ENCODE results near the gene HOXA9.

The HOXA9 gene

DNA sequence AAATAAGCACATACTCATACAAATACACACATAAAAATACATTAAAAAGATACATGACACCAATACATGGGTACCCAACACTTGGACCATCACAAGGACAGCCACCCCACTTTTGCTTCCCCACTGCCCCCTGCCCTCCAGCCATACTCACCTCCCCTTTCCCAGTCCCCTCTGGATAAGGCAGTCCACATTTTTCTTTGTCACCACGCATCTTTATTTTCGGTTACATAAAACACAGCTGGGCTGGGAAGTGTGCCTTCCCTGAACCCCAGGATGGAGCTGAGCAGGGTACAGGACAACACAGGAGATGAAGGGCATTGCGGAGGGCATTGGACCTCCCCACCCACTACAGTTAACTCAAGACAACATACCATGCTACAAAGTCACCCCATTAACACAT is 11.8 kb downstream of the HOXA9 start:
- DNase-seq (ENCODE audit: low read depth in 2 of 2), result no peak

DNA sequence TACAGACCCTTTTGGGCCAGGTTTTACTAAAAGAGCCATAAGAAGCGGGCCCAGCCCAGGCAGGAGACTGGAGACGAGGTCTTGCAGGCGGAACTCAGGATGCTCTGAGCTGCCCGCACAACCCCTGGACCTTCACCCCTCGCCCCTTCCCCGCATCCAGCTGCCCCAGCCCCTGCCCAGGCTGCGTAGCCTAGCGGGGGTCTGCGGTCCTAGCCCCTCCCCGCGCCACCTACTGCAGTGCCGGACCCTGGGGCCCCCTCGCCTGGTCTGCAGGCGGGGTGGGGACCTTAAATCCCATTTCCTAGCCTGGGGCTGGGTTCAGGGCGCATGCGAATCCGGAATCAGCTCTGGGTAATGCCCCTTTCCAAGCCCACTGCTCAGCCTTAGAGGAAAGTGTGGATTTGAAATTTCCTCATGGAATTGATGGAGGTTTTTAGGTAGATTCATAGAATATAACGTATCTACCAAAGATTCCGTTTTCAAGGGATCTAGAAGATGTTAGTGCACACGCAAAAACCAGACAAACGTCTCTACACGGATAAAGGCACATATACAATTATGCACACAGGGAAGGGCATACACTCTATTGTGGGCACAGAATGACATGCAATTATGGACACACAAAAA is 12.4 kb downstream of the HOXA9 start:
- no peak for DNase-seq (ENCODE audit: low read depth in 2 of 2)

DNA sequence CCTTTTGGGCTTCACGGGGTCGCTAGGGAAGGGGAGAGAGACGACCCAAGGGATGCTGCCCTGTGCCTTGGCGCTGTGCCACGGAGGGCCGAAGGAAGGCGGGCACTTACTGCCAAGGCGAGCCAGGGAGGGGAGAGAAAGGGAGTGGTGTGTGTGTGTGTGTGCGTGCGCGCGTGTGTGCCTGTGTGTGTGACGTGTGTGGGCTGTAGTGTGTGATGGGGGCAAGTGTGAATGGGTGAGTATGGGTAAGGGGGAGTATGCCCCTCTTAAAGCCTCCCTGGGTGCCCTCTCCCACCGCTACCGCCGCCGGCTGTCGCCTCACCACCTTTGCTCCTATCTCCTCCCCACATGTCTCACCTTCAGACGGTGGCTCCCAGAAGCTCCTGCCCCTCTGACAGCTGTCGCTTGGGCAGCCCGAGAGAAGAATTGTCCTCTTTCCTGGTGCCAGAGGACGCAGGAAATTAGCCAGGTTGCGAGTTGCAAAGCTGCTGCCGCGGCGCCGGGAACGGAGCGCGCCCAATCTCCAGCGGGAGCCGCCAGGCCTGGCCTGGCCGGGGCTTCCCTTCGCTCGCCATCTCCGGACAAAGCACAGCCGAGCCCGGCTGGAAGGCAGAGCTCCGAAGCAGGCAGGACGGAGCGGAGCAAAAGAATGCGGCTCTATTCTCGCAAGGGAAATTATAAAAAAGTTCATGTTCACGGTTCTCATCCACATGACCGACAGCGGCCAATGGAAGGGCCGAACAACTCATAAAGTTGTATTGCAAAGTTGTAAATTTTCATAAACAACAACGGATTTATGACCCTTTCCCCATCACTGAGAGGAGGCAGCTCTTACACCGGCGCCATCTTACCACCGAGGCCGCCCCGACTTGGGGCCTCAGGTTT is 13.2 kb downstream of the HOXA9 start, which contains the start of gene HOXA3:
TSS of gene HOXA3 (minus strand) at position 653 of the 885 bp plus-strand sequence. CDS start 41,943 bp downstream, outside the sequence.
- DNase-seq (ENCODE audit: low read depth in 2 of 2), result no peak

DNA sequence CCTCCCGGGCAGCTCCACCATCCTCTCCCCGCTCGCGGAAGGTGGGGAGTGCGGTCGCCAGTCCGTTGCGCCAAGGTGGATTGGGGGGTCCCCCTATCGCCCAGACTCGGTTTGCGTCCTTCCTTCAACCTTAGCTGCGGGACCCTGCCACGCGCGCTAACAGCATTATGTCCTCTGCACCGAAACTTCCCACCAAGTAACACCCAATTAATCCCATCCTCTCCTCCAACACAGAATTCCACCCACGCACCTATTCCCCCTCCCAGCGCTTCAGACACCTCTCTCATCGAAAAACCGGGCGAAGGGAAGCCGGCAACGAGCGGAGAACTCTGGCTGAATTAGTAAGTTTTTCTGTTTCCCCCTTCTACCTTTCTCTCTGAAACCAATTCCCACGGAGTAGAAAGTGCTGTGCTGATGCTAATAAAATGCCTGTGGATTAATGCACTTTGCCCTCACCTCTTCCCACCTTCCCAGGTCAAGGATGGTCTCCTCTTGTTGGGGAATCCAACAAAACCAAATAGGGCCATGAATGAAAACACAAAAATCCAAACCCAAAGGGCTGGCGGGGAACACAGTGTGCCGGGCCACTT is 13.9 kb downstream of the HOXA9 start:
- DNase-seq (ENCODE audit: low read depth in 2 of 2), result no peak

DNA sequence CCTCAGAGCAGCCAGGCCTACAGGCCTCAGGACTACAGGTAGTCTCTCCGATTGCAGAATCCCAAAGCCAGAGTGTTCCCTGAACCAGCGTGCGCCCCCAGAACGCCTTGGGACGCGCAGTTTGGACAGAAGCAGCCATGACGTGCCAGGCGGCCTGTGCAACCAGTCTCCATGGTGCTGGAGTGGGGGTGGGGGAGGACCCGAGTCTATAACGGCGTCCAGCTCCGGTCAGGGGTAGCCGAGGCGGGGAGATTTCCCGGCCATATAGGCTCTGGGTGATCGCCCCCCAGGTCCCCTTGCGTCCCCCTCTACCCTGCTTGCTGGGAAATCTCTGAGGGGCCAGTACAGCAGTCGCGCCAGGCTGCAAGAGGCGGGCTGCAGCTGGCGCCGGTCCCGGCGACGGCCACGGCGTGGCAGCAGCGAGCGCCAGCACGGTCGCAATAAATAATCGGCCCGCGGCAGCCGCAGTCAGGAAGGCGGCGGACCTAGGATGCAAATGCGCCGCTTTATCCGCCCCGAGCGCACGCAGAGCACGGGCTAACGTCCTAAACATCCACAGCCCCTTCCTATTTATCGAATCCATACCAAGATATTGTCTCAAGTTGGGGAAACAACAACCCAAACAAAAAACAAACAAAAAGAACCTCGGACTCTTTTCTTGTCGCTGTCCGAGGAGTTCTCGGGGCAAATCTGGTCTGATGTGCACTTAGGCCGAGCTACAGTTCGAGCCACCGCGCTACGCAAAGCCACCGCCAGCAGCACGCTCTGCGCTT is 14.6 kb downstream of the HOXA9 start:
- peak; percentile 21 to 42 for DNase-seq (ENCODE audit: low read depth in 2 of 2)

DNA sequence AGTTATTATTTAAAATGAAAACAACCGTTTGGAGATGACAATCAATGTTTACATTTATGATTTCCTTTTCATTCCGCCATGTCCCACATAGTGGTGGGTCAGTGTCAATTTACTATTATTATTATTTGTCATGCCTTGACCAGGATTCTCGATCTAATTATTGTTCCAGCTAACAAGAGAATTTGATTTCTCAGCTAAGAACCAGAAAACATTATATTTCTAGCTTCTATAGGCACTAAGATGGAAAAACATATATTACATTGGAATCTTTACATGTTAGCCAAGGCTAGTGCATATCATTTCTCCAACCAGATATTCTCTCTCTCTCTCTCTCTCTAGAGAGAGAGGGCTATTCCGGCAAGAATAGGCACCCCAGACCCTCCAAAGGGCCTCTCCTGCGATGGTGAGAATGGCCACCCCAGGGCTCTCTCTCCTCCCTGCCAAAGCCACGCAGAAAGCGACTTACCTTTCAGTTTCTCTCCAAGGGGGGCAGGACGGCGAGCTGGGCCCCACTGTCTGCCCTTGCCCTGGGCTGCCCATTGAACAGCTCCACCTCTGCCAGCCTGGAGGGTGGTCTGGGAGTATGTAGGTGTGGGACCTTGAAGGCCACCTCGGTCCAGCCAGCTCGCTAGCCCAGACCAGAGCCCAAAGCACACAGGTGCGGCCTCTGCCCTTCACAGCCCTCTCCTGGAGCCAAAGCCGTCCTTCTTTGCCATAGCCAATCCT is 15.3 kb downstream of the HOXA9 start:
- no peak for DNase-seq (ENCODE audit: low read depth in 2 of 2)

DNA sequence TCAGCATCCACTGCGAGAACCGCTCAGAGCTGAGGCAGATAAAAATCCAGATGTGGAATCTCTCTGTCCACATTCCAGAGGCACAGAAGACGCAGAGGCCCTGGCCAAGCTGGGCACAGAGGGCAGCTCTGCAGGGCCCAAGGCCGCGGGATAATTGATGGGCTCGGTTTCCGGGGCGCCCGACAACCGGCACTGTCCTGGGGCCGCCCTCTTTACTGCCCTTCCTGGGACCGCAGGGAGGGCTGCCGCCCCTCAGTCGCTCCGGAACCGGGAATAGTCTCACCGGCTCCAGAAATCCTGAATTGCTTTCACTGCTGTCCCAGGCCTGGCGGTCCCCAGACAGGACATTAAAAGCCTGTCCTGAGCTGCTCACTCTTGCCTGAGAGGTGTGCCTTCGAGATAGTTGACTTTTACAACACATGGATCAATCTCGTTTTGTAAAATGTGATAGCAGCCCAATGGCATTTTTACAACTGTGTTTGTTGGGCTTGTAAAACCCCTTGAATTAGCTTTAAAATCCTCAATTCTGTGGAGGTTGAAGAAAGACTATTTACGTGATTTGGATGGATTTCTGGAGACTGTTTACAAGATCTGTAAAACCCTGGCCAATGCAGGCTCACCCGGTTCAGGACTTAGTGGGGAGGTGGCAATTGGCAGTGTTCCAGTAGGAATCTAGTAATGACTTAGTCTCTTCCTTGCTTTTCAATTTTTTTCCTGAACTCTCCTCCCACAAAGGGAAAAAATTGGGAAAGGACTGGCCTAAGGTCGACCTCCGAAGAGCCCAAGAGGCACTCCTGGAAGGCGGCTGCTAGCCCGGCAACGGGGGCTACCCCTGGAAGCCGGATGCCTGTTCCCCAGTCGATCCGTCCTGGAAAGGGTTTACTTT is 16.3 kb downstream of the HOXA9 start:
- no peak for DNase-seq (ENCODE audit: low read depth in 2 of 2)

DNA sequence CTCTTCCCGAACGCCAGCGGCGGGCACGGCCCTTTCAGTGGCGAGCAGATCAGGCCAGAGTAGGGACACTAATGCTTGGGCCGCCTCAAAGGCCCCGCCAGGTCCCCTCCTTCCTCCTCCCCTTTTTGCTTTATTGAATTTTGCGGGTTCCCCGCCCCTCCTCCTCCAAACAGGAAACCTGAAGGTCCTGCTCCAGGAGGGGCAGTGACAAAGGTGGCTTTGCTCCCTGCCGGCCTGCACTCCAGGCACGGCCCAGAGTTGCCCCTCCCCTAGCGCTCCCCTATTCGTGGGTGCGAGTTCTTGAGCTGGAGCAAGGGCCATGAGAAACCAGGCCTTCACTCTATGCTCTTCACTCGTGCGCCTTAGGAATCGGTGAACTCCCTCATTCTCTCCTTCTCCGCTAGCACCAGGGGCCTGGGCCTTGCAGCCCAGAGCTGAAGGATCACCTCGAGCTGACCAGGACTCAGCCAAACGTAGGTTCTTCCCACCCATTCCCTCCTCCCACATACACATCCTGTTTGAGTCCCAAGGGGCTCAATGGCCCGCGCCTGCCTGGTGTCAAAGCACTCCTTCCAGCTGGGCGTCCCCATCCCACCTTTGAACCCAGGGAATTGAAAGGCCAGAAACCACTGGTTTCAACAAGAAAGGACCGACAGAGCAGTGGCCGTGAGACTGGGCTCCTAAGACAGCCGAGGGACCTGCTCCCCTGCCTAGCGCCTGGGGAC is 17.1 kb downstream of the HOXA9 start:
- DNase-seq (ENCODE audit: low read depth in 2 of 2), result no peak

DNA sequence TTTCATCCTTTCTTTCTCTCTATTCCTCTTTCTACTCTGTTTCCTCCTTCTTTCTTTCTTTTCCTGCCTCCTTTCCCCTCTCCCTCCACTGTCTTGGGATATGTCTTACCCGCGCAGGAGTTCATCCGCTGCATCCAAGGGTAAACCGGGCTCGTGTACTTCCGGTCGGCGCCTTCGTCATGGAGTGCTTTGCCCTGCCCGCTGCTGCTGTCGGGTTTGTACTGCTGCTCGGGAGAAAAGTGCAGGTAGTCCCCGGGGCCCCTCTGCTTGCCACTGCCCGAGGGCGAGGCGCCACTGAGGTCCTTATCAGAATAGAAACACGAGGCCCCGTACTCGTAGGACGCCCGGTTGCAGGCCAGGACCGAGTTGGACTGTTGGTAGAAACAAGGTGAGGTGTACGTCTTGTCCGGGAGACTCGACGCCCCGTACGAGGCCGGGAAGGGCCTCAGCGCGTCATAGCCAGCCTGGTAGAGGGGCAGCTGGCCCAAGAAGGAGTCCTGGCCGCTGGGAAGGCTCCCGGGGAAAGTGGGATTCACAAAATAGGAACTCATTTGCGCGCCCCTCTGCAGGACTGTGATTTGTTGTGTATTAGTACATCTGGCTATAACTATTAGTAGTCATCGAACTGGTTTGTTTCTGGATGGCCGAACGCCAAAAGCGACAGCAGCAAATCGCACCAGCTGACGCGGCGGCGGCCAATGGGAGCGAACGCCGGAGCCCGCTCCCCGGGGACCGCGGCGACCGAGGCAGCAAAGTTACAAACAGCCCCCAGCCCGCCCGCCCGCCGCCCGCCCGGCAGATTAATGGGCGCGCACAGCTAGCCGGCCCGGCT is 17.9 kb downstream of the HOXA9 start, which contains the start of gene HOXA6:
TSS of gene HOXA6 (minus strand) at position 576 of the 832 bp plus-strand sequence. CDS start at position 551, 25 bp downstream.
- no peak for DNase-seq (ENCODE audit: low read depth in 2 of 2)

DNA sequence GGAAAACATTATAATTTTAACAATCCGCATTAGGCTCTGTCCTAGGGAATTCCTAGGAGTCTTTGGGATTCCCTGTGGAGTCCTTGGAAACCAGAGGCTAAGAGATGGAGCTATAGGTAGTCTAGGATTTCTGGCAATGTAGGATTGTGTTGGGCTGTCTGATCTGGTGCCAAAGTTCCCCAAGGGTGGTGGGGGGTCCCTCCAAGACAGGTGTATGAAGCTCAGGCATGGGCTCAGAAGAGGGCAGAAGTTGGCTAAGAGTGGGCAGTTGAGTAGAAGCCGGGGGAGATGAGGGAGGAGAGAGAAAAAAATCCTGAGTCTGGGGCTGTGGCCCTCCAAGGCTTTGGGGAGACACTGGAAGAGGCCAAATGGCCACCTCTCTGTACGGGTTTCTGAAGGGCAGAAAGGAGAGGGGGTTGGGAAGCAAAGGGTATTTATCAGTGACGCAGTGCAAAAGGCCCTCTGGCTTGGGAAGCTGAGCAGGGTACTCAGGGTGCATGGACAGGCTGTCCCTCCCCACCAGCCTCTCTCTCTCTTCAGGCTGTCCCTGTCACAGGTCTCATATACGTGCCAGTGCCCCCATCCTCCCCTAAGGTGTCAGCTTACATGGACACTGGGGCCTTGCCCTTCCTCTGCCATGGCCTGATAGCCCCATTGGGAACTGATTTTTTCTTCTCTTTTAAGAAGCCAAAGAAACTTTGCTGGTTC is 18.7 kb downstream of the HOXA9 start:
- DNase-seq (ENCODE audit: low read depth in 2 of 2), result no peak

DNA sequence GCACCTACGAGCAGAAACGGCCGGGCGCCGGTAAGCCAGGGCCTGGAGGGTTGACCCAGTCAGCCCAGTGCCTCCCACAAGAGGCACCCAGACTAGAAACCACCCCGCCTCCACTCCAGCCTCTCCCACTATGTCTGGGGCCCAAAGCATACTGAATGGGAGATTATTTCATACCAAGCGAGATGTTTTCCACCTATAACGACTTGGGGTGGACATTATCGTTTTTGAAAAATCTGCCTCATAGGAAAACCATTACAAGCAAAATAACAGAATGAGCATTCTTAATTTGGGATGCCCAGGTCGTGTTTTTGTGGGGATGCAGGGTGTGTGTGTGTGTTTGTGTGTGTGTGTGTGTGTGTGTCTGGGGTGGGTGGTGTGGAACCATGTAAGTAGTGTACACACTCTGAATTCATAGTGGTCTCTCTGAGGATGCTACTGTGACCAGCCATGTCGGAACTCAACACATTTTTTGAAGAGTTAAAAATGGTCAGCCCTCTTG is 19.4 kb downstream of the HOXA9 start:
- DNase-seq (ENCODE audit: low read depth in 2 of 2), result no peak

DNA sequence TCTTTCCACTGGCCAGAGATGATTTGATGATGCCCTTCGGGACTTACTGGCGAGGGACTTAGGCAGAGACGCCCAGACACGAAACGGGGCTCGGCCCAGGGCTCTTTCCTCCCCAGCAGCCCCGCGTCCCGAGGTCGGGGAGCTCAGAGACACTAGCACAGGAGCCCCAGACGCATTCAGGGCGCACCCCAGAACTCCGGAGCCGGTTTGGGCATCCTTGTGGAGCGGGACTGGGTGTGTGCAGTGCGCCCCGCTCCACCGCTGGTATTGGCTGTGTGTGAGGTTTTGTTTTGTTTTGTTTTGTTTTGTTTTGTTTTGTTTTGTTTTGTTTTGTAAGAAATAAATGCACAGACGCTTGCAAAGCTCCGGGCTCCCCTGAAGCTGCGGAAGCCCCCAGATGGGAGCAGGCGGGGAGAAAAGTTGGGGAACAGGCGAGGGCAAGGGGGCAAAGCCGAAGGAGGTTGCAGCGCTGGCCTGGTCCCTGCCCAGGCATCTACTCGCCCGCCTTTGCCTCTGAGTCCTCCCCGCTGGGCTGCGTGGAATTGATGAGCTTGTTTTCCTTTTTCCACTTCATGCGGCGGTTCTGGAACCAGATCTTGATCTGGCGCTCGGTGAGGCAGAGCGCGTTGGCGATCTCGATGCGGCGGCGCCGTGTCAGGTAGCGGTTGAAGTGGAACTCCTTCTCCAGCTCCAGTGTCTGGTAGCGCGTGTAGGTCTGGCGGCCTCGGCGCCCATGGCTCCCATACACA is 20.0 kb downstream of the HOXA9 start:
- DNase-seq (ENCODE audit: low read depth in 2 of 2), result no peak

DNA sequence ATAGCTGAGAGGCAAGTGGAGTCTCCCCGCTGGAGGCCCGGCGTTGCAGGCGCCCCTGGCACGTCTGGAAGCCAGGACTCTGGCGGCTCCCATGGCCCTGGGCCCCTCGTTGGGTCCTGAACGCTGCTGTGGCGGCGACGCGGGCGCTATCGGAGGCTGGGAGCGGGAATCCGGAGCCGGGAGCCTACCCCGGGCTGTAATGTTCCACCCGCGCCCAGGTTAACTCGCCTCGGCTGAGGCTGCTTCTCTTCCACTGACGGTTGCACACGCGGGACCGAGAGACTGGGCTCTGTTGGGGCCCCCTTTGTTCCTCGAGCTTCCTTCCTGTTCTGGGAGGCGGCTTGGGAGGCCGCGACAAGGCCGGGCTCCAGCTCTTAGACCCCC is 20.6 kb downstream of the HOXA9 start:
- no peak for DNase-seq (ENCODE audit: low read depth in 2 of 2)

DNA sequence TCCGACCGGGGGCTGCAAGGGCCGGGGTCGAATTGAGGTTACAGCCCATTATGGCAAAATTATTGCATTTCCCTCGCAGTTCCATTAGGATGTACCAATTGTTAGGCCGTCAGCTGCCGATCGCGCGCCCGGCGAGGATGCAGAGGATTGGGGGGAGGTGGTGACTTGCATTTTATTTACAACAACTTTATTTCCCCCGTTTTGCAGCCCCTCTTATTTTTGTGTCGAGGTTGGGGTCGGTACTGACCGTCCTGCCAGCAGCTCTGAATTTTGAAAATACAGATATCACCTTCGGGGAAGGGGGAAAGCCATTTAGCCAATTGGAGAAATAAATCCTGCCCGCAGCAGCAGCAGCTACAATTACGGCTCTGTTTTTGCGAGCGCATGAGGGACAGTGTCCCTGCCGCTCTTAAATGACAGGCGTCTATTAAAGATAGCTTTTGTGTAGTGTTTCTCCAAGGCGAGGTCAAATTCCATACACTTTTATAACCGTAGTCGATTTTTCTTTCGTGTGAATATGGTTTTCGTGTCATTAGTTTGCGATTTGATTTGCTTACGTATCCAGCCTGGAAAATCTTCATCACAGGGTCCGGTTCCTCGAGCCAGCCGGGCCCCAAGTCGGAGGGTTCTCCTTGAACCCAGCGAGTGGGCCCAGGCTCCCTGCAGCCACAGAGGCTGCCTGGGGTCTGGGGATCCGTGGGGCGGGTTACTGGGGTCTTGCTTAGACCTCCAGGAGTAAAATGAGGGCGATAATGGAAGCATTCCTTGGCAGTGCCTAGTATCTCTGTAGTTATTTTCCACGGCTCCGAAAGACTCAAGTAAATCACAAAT is 21.2 kb downstream of the HOXA9 start:
- DNase-seq (ENCODE audit: low read depth in 2 of 2), result no peak

DNA sequence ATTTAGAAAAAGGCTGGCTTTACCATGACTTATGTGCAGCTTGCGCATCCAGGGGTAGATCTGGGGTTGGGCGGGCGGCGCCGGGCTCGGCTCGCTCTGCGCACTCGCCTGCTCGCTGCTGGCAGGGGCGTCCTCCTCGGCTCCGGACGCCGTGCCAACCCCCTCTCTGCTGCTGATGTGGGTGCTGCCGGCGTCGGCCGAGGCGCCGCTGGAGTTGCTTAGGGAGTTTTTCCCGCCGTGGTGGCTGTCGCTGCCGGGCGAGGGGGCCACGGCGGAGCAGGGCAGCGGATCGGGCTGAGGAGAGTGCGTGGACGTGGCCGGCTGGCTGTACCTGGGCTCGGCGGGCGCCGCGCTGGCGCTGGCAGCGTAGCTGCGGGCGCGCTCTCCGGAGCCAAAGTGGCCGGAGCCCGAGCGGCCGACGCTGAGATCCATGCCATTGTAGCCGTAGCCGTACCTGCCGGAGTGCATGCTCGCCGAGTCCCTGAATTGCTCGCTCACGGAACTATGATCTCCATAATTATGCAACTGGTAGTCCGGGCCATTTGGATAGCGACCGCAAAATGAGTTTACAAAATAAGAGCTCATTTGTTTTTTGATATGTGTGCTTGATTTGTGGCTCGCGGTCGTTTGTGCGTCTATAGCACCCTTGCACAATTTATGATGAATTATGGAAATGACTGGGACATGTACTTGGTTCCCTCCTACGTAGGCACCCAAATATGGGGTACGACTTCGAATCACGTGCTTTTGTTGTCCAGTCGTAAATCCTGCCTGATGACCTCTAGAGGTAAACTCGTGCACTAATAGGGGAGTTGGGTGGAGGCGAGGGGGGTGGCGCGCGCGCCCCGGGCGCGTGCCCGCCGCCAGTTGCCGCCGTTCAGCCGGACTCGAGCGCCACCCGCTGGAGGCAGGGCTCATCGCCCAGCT is 22.1 kb downstream of the HOXA9 start, which contains the start of gene HOXA5:
TSS of gene HOXA5 (minus strand) at position 659 of the 927 bp plus-strand sequence. CDS start at position 585, 74 bp downstream.
- no peak for DNase-seq (ENCODE audit: low read depth in 2 of 2)
